Choroid plexus epithelial cell (primary cell): ENCODE results near the gene MON1A.
"Not testable (repeated sequence)": the region's sequence is repeated elsewhere in the genome, so short reads cannot be mapped to it uniquely, and the experiment has no call there.

Experiments used
- DNase-seq: peaks from one replicate; pipeline ENCODE4 v3.0.0-alpha.2; 2010; ENCODE audit warnings: low read depth
- H3K4me3 ChIP-seq: 2 replicates; pipeline ENCODE4 v1.5.1; 2011; ENCODE audit warnings: low read depth, mild to moderate bottlenecking, control low read depth, low read length, moderate library complexity
- CTCF ChIP-seq: conservative IDR thresholded peaks from 2 replicates; pipeline ENCODE4 v1.5.1; 2011; ENCODE audit warnings: low read depth, mild to moderate bottlenecking, control low read depth, inconsistent platforms, low read length, moderate library complexity

Gene MON1A

GRCh38 chr3:49955636-49956035 is 26.0 kb upstream of the MON1A start:
- DNase-seq = no peak
- no peak for TF ChIP-seq CTCF
- no peak overlapping the region for H3K4me3 ChIP-seq

GRCh38 chr3:49952924-49953323 is 23.3 kb upstream of the MON1A start:
- H3K4me3 ChIP-seq = no peak overlapping the region
- TF ChIP-seq CTCF = no peak
- no peak for DNase-seq

- no peak overlapping the region for H3K4me3 ChIP-seq
- TF ChIP-seq CTCF = no peak
- no peak for DNase-seq
Observed at GRCh38 chr3:49942651-49943050, 13.0 kb upstream of the MON1A start.

- H3K4me3 ChIP-seq = peak overlapping the region; percentile 97
- no peak for TF ChIP-seq CTCF
- DNase-seq = no peak
Observed at GRCh38 chr3:49940667-49941249, 11.1 kb upstream of the MON1A start.

- H3K4me3 ChIP-seq = peak within 1 kb of the TSS; percentile 97
- DNase-seq = peak; percentile 99
- no peak for TF ChIP-seq CTCF
Observed at GRCh38 chr3:49939858-49940666, 10.5 kb upstream of the MON1A start, which contains the start of gene RBM6. Gene RBM6 (plus strand): TSS chr3:49940150. CDS start chr3:49962642, 22,492 bp downstream.

- no peak overlapping the region for H3K4me3 ChIP-seq
- no peak for TF ChIP-seq CTCF
- DNase-seq = peak; percentile 41
Observed at GRCh38 chr3:49937090-49937489, 7.5 kb upstream of the MON1A start.

- DNase-seq, H3K4me3 ChIP-seq: not testable (repeated sequence)
Observed at GRCh38 chr3:49932281-49932680, 2.7 kb upstream of the MON1A start.
